Activated T-cell treated with anti-CD3 and anti-CD28 coated beads, Interleukin-2, amount 50 U/mL, for 24 hours (primary cell): Measurements from ENCODE around the gene SPECC1L.

Source experiments
- DNase-seq: peaks from one replicate; pipeline ENCODE4 v3.0.0-alpha.2; 2020
- H3K27ac Mint-ChIP-seq: 2 replicates; pipeline ENCODE4 v1.8.0; 2020; ENCODE audit warnings: mild to moderate bottlenecking, mixed read lengths
- H3K27me3 Mint-ChIP-seq: 2 replicates; pipeline ENCODE4 v1.8.0; 2020; ENCODE audit warnings: mixed read lengths
- H3K36me3 Mint-ChIP-seq: 2 replicates; pipeline ENCODE4 v1.8.0; 2020; ENCODE audit warnings: low read depth, mixed read lengths
- H3K4me1 Mint-ChIP-seq: 2 replicates; pipeline ENCODE4 v1.8.0; 2020; ENCODE audit warnings: low read depth, mixed read lengths
- H3K4me3 Mint-ChIP-seq: 2 replicates; pipeline ENCODE4 v1.8.0; 2020; ENCODE audit warnings: mild to moderate bottlenecking, moderate library complexity, mixed read lengths
- H3K9me3 Mint-ChIP-seq: 2 replicates; pipeline ENCODE4 v1.8.0; 2020; ENCODE audit warnings: mixed read lengths

The SPECC1L gene

GRCh38 chr22:24392218-24392931 is 121.7 kb downstream of the SPECC1L start:
- peaks cover 41% of the 10 kb centered on the region for H3K36me3 Mint-ChIP-seq
- H3K27ac Mint-ChIP-seq: peak overlapping the region; percentile 37
- H3K4me3 Mint-ChIP-seq: no peak overlapping the region

GRCh38 chr22:24393012-24393559 is 122.5 kb downstream of the SPECC1L start:
- Mint-ChIP-seq H3K27ac (no peak overlapping the region), H3K9me3 (no peaks in the 10 kb centered on the region), H3K36me3 (peaks cover 47% of the 10 kb centered on the region), H3K4me1 (peaks cover 18% of the 10 kb centered on the region), H3K27me3 (no peaks in the 10 kb centered on the region), H3K4me3 (no peak overlapping the region)
- DNase-seq: no peak

More at GRCh38 chr22:24392218-24392931, 121.7 kb downstream of the SPECC1L start:
- Mint-ChIP-seq H3K4me1 (peaks cover 14% of the 10 kb centered on the region), H3K9me3 (no peaks in the 10 kb centered on the region), H3K27me3 (no peaks in the 10 kb centered on the region)
- DNase-seq: no peak

- no peak overlapping the region for H3K4me3 Mint-ChIP-seq
- H3K27ac Mint-ChIP-seq: no peak overlapping the region
Observed at GRCh38 chr22:24393848-24394247, 123.2 kb downstream of the SPECC1L start.

GRCh38 chr22:24394254-24394653 is 123.6 kb downstream of the SPECC1L start:
- peaks cover 20% of the 10 kb centered on the region for H3K4me1 Mint-ChIP-seq
- no peak for DNase-seq
- no peak overlapping the region for H3K4me3 Mint-ChIP-seq
- H3K9me3 Mint-ChIP-seq: no peaks in the 10 kb centered on the region
- H3K27ac Mint-ChIP-seq: no peak overlapping the region
- peaks cover 55% of the 10 kb centered on the region for H3K36me3 Mint-ChIP-seq
- no peaks in the 10 kb centered on the region for H3K27me3 Mint-ChIP-seq

More at GRCh38 chr22:24393848-24394247, 123.2 kb downstream of the SPECC1L start:
- no peak for DNase-seq
- Mint-ChIP-seq H3K36me3 (peaks cover 55% of the 10 kb centered on the region), H3K4me1 (peaks cover 20% of the 10 kb centered on the region), H3K27me3 (no peaks in the 10 kb centered on the region), H3K9me3 (no peaks in the 10 kb centered on the region)

GRCh38 chr22:24398409-24398808 is 127.8 kb downstream of the SPECC1L start:
- H3K36me3 Mint-ChIP-seq: peaks cover 69% of the 10 kb centered on the region
- H3K9me3 Mint-ChIP-seq: no peaks in the 10 kb centered on the region
- no peaks in the 10 kb centered on the region for H3K27me3 Mint-ChIP-seq
- no peak for DNase-seq
- H3K4me3 Mint-ChIP-seq: no peak overlapping the region
- H3K27ac Mint-ChIP-seq: peak overlapping the region; percentile 27
- H3K4me1 Mint-ChIP-seq: peaks cover 38% of the 10 kb centered on the region

GRCh38 chr22:24400034-24400725 is 129.5 kb downstream of the SPECC1L start:
- Mint-ChIP-seq H3K27me3 (no peaks in the 10 kb centered on the region), H3K9me3 (no peaks in the 10 kb centered on the region), H3K36me3 (peaks cover 83% of the 10 kb centered on the region), H3K4me3 (no peak overlapping the region), H3K4me1 (peaks cover 38% of the 10 kb centered on the region), H3K27ac (peak overlapping the region; percentile 71)
- no peak for DNase-seq

GRCh38 chr22:24400726-24401596 is 130.3 kb downstream of the SPECC1L start:
- H3K4me1 Mint-ChIP-seq: peaks cover 40% of the 10 kb centered on the region
- H3K36me3 Mint-ChIP-seq: peaks cover 82% of the 10 kb centered on the region
- H3K27me3 Mint-ChIP-seq: no peaks in the 10 kb centered on the region
- H3K27ac Mint-ChIP-seq: peak overlapping the region; percentile 71
- H3K9me3 Mint-ChIP-seq: no peaks in the 10 kb centered on the region
- no peak for DNase-seq
- H3K4me3 Mint-ChIP-seq: peak overlapping the region; percentile 7

- Mint-ChIP-seq H3K9me3 (no peaks in the 10 kb centered on the region), H3K27ac (peak overlapping the region; percentile 76), H3K4me1 (peaks cover 49% of the 10 kb centered on the region), H3K4me3 (no peak overlapping the region), H3K36me3 (peaks cover 79% of the 10 kb centered on the region), H3K27me3 (no peaks in the 10 kb centered on the region)
- no peak for DNase-seq
Observed at GRCh38 chr22:24401931-24402367, 131.3 kb downstream of the SPECC1L start.

- Mint-ChIP-seq H3K36me3 (peaks cover 77% of the 10 kb centered on the region), H3K4me3 (no peak overlapping the region), H3K27ac (peak overlapping the region; percentile 76), H3K4me1 (peaks cover 56% of the 10 kb centered on the region), H3K27me3 (no peaks in the 10 kb centered on the region), H3K9me3 (no peaks in the 10 kb centered on the region)
- DNase-seq: no peak
Observed at GRCh38 chr22:24402460-24403192, 132.0 kb downstream of the SPECC1L start.

GRCh38 chr22:24403346-24403745 is 132.7 kb downstream of the SPECC1L start:
- DNase-seq: no peak
- Mint-ChIP-seq H3K4me3 (no peak overlapping the region), H3K27ac (peak overlapping the region; percentile 3), H3K9me3 (no peaks in the 10 kb centered on the region), H3K4me1 (peaks cover 53% of the 10 kb centered on the region), H3K36me3 (peaks cover 75% of the 10 kb centered on the region), H3K27me3 (no peaks in the 10 kb centered on the region)

GRCh38 chr22:24404561-24405275 is 134.1 kb downstream of the SPECC1L start:
- H3K9me3 Mint-ChIP-seq: no peaks in the 10 kb centered on the region
- no peak overlapping the region for H3K4me3 Mint-ChIP-seq
- H3K27me3 Mint-ChIP-seq: no peaks in the 10 kb centered on the region
- peaks cover 70% of the 10 kb centered on the region for H3K36me3 Mint-ChIP-seq
- no peak for DNase-seq
- no peak overlapping the region for H3K27ac Mint-ChIP-seq
- H3K4me1 Mint-ChIP-seq: peaks cover 62% of the 10 kb centered on the region

- H3K27me3 Mint-ChIP-seq: no peaks in the 10 kb centered on the region
- no peak for DNase-seq
- H3K4me3 Mint-ChIP-seq: no peak overlapping the region
- H3K27ac Mint-ChIP-seq: peak overlapping the region; percentile 29
- no peaks in the 10 kb centered on the region for H3K9me3 Mint-ChIP-seq
- H3K36me3 Mint-ChIP-seq: peaks cover 65% of the 10 kb centered on the region
- H3K4me1 Mint-ChIP-seq: peaks cover 62% of the 10 kb centered on the region
Observed at GRCh38 chr22:24405631-24406321, 135.1 kb downstream of the SPECC1L start.
